HUDEP-2 (cell line): ENCODE measurements around the gene RTP1.
"Not testable (repeated sequence)": the region's sequence is repeated elsewhere in the genome, so short reads cannot be mapped to it uniquely, and the experiment has no call there.

Experiments used
- DNase-seq, 76 experiments: peaks; one replicate each; lab custom pipeline; 2025; ENCODE audit not compliant: unreplicated experiment in 76 of 76; lab: John Stamatoyannopoulos, UW

RTP1 gene

DNA sequence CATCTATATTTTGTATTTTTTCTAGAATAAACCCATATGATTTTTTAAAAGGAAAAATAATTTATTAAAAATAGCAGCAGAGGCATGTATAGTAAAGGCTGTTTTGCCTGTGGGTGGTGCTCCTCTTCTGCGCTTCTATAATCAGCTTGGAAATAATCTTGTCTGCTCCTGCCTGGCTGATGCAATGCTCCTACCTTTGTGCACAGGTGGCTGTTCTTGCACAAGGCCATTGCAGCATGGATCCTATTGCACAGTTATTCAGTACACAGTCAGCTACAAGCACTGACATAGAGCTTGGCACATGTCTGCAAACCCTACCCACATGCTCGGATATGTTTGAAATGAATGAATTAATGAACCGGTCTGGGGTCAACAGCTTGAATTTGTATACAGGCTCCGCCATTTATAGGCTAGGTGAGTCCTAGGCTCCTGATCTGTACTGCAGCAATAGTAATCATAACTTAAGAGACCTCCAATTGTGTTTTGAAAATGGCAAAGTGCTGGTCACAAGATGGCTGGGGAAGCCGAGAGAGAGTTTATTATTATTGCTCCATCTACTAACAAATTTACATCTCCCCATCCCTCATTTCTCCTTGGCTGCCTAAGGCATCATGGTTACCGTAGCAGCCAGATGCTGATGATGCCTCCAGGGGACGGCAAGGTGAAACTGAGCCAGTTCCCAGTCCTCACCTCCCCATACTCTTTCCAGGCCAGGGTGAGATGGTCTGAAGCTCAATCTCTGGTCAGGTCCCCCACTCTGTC lies 532 bp upstream of the RTP1 start:
- DNase-seq, result no peak

DNA sequence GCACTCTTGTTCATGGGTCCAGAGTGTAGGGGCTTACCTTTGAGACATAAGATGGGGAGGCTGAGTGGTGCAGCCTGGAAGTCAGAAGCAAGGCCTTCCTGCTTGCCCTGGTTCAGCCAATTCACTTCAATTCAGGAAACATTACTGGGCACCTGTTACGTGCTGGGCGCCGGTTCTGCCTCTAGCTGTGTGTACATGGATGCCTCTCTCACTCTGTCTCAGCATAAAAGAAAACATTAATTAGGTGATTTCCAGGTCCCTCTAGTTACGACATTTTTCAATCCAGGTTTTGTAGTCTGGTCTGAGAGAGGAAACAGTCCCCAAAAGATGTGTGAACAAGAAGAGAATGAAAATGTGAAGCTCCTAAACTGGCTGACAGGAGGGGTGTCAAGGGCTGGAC lies 1.2 kb downstream of the RTP1 start:
- DNase-seq, result no peak

DNA sequence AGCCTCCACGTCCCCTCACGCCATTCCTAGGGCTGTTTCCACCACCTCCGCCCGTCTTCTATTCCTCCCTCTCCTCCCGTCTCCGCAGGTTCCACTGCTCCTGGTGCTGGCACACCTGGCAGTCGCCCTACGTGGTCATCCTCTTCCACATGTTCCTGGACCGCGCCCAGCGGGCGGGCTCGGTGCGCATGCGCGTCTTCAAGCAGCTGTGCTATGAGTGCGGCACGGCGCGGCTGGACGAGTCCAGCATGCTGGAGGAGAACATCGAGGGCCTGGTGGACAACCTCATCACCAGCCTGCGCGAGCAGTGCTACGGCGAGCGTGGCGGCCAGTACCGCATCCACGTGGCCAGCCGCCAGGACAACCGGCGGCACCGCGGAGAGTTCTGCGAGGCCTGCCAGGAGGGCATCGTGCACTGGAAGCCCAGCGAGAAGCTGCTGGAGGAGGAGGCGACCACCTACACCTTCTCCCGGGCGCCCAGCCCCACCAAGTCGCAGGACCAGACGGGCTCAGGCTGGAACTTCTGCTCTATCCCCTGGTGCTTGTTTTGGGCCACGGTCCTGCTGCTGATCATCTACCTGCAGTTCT lies 2.3 kb downstream of the RTP1 start:
- not testable (repeated sequence) for DNase-seq

DNA sequence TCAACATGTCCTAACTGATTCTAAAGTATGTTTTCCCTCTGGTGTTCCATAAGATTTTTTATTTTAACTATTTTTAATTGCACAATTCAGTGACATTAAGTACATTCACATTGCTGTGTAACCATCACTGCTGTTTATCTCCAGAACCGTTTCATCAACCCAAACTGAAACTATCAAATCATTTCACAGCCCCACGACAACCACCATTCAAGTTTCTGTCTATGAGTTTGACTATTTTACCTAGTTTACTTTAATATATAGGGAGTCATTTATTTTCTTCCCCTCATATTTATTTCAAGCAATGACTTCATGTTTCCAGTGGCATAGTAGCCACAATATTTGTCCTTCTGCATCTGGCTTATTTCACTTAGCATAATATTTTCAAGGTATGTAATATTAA lies 8.4 kb downstream of the RTP1 start:
- DNase-seq, result no peak

DNA sequence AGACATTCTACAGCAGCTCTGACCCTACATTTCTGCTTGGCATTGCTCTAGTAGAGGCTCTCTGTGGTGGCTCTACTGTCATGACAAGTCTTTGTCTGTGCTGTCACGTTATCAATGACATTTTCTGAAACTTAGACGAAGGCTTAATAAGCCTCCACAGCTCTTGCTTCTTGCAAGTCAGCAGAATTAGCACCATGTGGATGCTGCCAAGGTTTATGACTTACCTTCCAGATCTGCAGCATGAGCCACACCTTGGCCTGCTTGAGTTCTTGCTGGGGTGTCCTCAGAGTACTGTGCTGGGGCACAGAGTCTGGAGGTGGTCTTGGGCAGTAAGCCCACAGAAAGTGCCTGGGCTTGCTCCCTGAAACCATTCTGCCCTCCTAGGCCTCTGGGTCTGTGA lies 9.8 kb downstream of the RTP1 start:
- DNase-seq, result no peak

DNA sequence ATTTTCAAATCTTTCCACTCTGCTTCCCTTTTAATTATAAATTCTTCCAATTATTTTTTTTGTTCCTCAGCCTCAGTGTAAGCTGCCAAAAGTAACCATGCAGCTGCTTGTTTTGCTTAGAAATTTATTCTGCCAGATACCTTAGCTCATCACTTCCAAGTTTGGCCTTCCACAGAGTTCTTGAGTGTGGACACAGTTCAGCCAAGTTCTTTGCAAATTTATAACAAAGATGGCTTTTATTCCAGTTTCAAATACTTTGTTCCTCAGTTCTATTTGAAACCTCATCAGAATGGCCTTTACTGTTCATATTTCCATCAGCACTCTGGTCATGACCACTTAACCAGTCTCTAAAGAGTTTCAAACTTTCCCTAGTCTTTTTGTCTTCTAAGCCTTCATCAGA lies 10.3 kb downstream of the RTP1 start:
- no peak for DNase-seq

DNA sequence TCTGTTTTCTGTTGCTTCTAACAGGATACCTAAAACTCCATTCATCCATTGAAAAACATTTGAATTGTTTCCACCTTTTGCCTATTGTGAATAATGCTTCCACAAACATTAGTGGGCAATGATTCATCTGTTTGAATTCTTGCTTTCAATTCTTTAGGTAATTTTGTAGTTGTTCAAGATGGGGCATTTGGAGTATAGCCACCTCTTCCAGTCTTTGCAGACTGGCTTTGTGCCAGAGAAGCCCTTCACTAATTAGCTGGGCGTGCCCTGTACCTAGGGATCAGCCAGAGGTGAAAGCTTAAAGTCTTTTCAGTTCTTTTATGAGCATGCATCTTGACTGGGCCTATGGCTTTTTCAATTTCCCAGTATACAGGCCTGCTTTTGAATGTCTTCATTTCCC lies 10.9 kb downstream of the RTP1 start:
- no peak for DNase-seq

DNA sequence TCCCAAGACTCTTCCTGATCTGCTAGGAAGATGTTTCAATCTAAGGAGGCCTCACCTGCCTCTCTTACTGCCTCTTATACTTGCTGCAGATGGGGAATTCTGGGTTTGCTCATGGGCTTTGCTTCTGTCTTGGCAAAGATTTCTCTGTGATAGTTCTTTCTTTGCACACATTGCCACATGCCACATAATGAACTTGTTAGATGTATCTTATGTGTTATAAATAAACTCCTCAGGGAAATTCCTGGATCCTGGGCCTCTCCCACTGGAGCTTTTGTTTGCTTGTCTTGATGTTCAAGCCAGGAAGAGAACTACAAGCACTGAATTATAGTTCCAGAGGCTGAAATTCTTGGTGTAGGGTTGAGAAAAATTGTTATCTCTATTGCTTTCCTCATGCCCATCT lies 12.2 kb downstream of the RTP1 start:
- DNase-seq, result no peak

DNA sequence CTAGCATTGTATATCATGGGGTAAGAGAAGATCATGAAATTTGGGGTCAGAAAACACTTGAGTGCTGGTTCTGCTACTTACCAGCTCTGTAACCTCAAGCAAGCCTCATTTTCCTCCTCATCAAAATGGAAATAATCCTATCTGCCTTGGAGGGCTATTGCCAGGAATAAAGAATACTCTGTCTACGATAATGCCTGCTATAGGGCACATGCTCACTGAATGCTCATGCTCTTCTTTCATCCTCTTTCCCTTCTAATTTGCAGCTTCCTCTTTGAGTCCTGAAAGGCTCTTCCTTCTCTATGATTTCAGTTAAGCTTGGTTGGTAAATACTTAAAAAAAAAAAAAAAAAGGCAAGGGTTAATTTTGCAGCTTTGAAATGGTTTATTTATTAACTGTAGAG lies 12.8 kb downstream of the RTP1 start:
- DNase-seq, result no peak

DNA sequence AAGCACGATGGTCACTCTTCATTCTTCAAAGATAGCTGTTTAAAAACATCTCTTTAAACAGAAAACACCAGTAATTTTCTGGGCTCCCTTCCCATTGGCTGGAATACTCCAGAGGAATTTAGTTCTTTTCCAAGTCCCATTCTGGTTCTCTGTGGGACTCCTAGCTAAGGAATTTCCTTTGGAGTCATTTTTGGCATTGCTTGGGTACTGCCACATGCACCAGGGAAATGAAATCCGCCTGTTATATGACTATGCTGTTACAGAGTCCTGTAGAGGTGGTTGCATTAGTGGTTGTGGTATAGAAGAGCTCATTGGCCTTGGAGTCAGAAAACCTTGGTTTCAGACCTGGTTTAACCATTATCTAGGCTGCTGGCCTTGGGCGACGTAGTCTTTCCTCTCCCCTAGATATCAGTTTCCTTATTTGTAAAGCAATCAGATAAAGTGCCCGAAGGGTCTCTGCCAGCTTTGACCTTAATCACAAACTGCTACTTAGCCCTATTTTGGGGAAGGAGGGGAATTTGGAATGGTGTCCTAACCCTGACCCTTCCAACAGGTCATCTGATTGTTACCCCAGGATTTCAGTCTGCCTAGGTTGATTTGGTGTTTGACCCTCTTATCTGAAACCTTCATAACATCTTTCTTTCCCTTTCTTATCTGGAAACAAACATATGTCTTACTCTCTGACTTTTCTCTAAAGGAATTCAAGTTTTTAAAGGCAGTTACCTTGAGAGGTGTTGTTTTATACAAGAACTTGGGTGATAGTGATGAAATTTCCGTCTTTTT lies 13.4 kb downstream of the RTP1 start:
- DNase-seq, result peak in 1 of 76 experiments; percentile 3

DNA sequence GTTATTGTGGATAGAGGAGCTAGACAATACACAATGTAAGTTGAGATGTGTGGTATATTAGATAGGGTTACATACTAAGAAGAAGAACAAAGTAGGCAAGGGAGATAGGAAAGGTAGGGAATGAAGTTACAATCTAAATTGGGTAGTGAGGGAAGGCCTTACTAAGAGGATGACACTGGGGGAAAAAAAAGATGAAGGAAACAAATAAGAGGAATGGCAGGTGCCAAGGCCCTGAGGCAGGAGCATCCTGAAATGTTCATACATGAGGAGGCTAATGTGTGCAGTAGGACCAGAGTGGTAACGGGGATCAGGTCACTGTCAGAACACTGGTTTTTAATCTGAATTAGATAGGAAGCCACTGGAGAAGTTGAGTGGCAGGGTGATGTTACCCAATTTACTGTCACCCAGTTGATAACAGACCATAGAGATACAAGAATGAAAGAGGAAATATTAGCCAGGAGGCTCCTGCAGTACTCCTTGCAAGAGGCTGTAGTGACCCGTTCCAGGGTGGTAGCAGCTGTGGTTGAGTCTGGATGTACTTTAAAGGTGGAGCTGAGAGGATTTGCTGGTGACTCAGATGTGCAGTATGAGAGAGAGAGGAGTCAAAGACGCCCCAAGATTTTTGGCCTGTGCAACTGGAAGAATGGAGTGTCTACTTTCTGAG lies 14.4 kb downstream of the RTP1 start:
- DNase-seq, result peak in 1 of 76 experiments; percentile 3

DNA sequence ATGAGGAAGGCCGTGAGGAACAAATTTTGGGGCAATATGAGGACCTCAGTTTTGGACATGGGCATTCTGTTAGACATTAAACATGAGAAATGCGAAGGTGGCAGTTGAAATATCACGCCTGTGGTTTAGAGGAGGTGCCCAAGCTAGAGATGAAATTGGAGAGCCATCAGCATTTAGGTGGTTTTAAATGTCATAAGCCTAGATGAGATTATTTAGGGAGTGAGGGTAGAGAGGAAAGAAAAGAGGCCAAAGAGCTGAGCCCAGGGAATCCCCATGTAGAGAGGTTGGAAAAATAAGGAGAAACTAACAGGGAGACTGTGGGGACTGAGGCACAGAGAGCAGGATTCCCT lies 14.9 kb downstream of the RTP1 start:
- DNase-seq, result no peak

DNA sequence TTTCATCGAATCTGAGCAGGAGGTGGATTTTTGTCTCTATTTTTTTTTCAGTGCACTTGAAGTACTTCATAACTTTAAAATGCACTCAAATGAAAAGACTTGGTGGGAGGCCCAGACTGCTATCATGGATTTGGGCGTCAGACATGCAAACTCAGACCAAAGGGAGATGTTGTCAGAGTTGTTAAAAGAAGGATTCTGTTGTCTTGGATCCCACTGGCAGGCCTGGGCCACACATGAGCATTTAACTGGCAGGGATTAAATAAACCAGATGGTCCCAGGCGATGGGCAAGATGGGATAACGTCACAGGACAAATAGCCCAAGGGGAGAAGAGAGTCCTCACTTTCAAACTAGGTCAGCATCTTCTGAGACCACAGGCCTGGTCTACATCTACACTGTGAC lies 15.4 kb downstream of the RTP1 start:
- DNase-seq, result no peak

DNA sequence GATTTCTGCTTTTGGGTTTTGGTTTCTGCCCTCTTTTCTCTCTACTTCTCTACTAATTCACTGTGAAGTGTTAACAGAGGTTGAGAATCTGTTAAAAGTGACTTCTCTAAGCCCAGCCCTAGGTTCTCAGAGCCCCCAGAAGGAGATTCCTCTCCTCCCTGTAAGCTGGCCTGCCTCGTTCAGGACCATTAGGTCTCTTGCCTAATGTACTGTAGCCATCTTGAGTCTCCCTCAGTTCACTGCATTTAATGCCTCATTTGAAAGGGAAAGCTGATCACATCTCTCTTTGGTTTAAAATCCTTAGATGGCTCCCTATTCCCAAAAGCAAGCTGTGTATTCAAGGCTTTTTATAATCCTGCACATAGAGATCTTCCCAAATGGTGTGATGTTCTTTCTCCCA lies 16.3 kb downstream of the RTP1 start:
- DNase-seq, result no peak

DNA sequence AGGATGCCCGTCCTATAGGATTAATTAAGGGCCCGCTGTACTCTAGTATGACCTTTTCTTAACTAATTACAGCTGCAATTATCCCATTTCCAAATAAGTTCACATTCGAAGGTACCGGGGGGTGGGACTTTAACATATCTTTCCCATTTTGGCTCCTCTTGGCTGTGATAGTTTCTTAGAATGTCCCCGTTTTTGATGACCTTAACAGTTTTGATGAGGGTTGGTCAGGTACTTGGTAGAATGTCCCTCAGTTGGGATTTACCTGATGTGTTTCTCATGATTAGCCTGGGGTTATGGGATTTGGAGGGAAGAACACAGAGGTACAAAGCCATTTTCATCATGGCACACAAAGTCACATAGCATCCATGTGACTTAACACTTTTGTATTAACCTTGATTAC lies 18.2 kb downstream of the RTP1 start:
- DNase-seq, result no peak

DNA sequence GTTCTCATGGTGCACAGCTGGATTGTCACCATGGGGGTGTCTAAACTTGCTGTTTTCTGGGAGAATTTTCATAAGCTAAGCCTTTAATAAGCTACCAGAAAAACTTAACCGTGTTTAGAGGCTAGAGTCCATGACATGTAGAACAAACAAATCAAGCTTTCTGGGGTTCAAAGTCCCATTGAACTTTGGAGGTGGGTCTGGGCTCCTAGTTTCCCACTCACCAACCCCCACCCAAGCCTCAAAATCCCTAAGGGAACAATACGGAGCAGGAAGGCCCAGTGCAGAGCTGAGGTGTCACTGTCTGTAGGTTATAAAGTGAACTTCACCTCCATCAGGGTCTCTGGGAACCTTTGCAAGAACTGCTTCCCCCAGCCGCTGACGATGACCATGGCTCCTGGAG lies 25.5 kb downstream of the RTP1 start:
- DNase-seq, result no peak

DNA sequence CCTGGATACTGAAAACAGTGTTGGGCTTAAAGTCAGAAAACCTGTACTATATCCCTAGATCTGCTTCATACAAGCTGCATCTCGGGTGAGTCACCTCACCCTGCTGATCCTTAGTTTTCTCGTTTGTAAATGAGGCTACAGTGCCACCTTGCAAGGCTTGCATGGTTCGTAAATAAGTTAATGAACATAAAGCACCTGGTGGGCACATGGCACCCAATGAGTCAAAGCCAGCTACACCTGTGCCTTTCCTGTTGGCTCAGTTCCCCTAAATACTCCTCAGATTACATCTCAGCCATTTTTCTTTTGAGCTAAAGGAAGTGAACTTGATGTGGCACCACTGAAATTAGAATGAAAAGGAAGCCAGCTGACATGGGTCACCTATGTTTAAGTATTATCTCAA lies 26.5 kb downstream of the RTP1 start:
- no peak for DNase-seq

DNA sequence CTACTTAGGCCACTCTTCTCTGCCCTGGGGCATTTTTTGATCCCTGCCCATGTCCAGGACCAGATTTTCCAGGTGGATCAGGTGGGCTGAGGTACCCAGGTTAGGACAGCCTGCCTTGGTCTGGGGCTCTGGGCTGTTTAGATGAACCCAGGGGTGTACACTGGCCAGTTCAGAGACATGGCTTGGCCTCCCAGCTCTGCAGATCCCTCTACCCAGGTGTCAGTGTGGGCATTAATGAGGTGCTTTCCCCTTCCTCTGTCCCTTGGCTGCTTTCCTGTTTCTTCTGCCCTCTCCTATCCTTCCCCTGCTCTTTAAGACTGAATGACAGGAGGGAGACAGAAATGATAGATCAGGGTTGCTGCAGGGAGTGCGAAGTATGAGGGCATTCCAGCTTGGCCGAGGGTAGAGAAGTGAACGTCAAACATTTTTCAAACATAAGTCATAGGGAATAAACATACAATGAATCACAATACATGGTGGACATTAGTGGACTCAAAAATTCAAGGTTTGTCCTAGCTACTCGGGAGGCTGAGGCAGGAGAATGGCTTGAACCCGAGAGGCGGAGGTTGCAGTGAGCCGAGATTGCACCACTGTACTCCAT lies 30.5 kb downstream of the RTP1 start:
- DNase-seq, result no peak

DNA sequence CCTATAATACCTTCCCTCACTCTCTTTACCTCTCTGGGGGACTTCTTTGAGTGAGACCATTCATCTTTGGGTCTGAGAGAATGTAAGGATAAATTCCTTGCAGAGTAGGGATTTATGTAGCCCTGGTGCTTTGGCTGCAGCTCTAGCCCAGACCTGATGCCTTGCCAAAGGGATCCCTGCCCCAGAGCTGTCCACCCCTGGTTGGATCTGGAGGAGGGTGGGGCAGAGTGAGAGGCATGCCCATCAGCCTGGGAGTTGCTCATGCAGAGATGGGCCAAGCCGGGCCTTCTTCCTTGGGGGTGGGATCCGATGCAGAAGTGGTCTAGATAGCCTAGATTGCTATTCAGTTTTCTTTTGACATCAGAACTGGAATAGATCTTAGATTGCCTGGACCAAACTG lies 31.5 kb downstream of the RTP1 start:
- no peak for DNase-seq

DNA sequence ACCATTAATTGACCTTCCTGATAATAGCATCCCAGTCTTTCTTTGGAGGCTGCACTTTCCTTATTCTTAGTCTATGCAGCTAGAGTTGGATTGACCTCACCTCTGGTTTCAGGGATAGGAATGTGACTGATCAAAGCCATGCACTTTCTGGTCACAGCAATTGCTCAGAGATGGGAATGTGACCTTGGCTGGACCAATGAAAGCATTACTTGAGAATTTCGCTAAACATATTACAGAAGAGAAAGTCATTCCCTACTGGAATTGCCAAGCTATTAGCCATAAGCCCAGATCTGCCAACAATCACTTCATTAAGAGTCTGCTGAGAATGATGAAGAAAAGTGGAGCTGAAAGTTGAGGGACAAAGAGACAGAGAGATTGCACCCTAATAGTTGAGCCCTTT lies 32.7 kb downstream of the RTP1 start:
- DNase-seq, result no peak

DNA sequence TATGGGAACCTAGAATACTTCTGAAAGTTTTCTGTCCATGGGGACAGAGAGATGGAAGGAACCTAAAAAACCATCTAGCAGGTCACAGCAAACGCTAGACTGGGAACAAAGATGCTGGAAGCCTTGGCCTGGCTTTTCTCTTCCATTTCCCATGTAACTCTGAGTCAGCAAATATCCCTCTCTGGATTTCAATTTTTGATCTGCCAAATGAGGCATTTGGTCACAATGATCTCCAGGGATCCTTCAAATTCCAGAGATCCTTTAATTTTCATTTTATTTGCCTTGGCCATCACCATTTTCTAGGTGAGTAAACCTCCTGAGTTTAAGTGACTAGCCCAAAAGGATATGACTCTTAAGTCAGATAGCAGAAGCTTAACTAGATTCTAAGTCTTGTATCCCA lies 39.7 kb downstream of the RTP1 start:
- DNase-seq, result no peak
